ENCODE results near the gene MYO5B. TPM values are rescaled to one million over a fixed set of nuclear protein-coding genes. Genes with fewer than 3 reads are reported as not detected.

MYO5B gene
- total RNA-seq, 1 donor from 2014 or later: 0.07 TPM

DNA sequence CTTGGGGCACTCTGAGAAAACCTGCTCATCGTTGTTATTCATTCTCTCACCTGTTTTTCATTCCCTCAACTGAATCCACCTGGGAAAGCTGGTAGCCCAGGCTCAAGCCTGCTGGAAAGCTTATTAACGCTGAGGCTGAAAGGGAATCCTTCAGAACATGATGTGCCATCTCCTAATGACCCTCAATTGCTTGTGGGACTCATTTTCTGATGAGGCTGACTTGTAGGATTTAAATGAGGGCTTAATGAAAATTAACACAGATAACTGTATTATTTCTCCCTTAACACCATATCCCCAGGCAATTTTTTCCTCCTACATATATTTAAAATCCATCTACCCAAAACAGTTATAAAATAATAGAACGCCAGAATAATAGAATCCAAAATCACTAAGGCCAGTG lies 218.9 kb downstream of the MYO5B start:
- H3K9me3 Mint-ChIP-seq: no peaks in the 10 kb centered on the region
- H3K4me3 Mint-ChIP-seq: no peak overlapping the region
- no peaks in the 10 kb centered on the region for H3K36me3 Mint-ChIP-seq (ENCODE audit: low read depth)
- H3K27ac Mint-ChIP-seq: no peak overlapping the region
- intact Hi-C loops (cut with micrococcal nuclease): no loop called here
- peaks cover 9% of the 10 kb centered on the region for H3K27me3 Mint-ChIP-seq
- H3K4me1 Mint-ChIP-seq: no peaks in the 10 kb centered on the region
- no peak for DNase-seq

- no peaks in the 10 kb centered on the region for H3K4me1 Mint-ChIP-seq
- intact Hi-C loops (cut with micrococcal nuclease): no loop called here
- no peaks in the 10 kb centered on the region for H3K9me3 Mint-ChIP-seq
- peaks cover 6% of the 10 kb centered on the region for H3K27me3 Mint-ChIP-seq
- no peak overlapping the region for H3K27ac Mint-ChIP-seq
- DNase-seq: no peak
- H3K4me3 Mint-ChIP-seq: no peak overlapping the region
- no peaks in the 10 kb centered on the region for H3K36me3 Mint-ChIP-seq (ENCODE audit: low read depth)
These were observed 220.9 kb downstream of the MYO5B start for GRCh38 chr18:49974079-49974478.

- H3K4me1 Mint-ChIP-seq: no peaks in the 10 kb centered on the region
- no peak overlapping the region for H3K4me3 Mint-ChIP-seq
- intact Hi-C loops (cut with micrococcal nuclease): no loop called here
- no peaks in the 10 kb centered on the region for H3K9me3 Mint-ChIP-seq
- DNase-seq: no peak
- H3K27me3 Mint-ChIP-seq: peaks cover 6% of the 10 kb centered on the region
- H3K36me3 Mint-ChIP-seq (ENCODE audit: low read depth): no peaks in the 10 kb centered on the region
- no peak overlapping the region for H3K27ac Mint-ChIP-seq
These were observed 221.4 kb downstream of the MYO5B start for GRCh38 chr18:49973592-49973991.

GRCh38 chr18:49972535-49972934 lies 222.4 kb downstream of the MYO5B start:
- intact Hi-C loops (cut with micrococcal nuclease): no loop called here
- H3K27me3 Mint-ChIP-seq: peaks cover 6% of the 10 kb centered on the region
- no peak overlapping the region for H3K4me3 Mint-ChIP-seq
- H3K27ac Mint-ChIP-seq: no peak overlapping the region
- no peaks in the 10 kb centered on the region for H3K9me3 Mint-ChIP-seq
- no peaks in the 10 kb centered on the region for H3K36me3 Mint-ChIP-seq (ENCODE audit: low read depth)
- DNase-seq: no peak
- H3K4me1 Mint-ChIP-seq: no peaks in the 10 kb centered on the region

DNA sequence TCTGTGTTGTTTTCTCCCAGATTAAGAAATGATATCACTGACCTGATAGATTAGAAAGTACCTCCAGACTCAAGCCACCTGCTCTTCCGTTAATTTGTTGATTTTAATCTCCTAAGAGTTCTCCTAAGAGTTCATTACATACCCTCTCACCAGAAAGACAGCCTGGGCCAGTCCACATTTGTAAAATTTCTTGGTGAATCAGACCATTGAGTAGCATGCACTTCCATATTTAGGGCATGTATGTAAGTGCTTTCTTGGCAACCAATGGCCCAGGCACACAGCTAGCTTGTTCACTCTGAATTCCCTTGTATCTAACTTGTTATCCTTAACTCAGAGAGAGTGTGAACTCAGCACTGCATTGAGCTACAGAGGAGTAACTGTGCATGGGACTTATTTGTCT lies 223.5 kb downstream of the MYO5B start:
- DNase-seq: no peak

GRCh38 chr18:49970319-49970718 lies 224.6 kb downstream of the MYO5B start:
- Mint-ChIP-seq H3K27ac (no peak overlapping the region), H3K36me3 (ENCODE audit: low read depth) (no peaks in the 10 kb centered on the region), H3K27me3 (peaks cover 6% of the 10 kb centered on the region), H3K9me3 (no peaks in the 10 kb centered on the region), H3K4me1 (no peaks in the 10 kb centered on the region), H3K4me3 (no peak overlapping the region)
- no peak for DNase-seq
- intact Hi-C loops (cut with micrococcal nuclease): no loop called here

More for the DNA sequence above, 223.5 kb downstream of the MYO5B start:
- no peaks in the 10 kb centered on the region for H3K9me3 Mint-ChIP-seq
- no peak overlapping the region for H3K4me3 Mint-ChIP-seq
- H3K27me3 Mint-ChIP-seq: peaks cover 8% of the 10 kb centered on the region
- H3K27ac Mint-ChIP-seq: no peak overlapping the region
- no peaks in the 10 kb centered on the region for H3K36me3 Mint-ChIP-seq (ENCODE audit: low read depth)
- no peaks in the 10 kb centered on the region for H3K4me1 Mint-ChIP-seq
- intact Hi-C loops (cut with micrococcal nuclease): no loop called here

DNA sequence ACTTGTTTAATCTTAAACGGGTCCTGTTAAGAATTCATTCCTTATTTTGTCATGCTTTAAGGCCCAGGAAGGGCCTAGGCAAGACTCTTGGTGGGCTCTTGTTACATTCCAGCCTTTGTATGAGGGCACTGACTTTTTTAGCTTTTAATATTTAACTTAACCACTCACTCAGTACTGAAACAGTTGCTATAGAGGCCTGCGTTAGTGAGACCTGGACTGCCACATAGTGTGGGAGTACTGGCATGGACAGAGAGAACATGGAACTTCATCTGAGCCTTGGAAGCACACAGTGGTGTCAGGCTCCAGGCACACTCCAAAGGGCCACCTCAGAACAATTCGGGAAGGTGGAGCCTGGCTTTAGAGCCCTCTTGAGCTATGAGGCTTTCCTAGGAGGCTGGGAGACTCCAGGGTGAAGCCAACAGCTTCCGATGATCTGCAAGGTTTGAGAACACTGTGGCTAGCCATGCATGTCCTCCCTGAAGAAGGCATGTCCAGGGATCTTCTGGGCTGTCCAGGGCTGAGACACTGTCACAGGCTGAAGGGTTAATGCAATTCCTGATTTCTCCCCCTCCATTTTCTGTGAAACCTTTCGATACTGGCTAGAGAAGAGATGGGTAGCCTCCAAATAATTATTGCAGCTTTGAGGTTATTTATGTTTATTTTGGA lies 226.2 kb downstream of the MYO5B start:
- no peaks in the 10 kb centered on the region for H3K4me1 Mint-ChIP-seq
- intact Hi-C loops (cut with micrococcal nuclease): no loop called here
- H3K36me3 Mint-ChIP-seq (ENCODE audit: low read depth): no peaks in the 10 kb centered on the region
- no peak overlapping the region for H3K4me3 Mint-ChIP-seq
- H3K27me3 Mint-ChIP-seq: peaks cover 10% of the 10 kb centered on the region
- H3K9me3 Mint-ChIP-seq: no peaks in the 10 kb centered on the region
- no peak overlapping the region for H3K27ac Mint-ChIP-seq
- no peak for DNase-seq

DNA sequence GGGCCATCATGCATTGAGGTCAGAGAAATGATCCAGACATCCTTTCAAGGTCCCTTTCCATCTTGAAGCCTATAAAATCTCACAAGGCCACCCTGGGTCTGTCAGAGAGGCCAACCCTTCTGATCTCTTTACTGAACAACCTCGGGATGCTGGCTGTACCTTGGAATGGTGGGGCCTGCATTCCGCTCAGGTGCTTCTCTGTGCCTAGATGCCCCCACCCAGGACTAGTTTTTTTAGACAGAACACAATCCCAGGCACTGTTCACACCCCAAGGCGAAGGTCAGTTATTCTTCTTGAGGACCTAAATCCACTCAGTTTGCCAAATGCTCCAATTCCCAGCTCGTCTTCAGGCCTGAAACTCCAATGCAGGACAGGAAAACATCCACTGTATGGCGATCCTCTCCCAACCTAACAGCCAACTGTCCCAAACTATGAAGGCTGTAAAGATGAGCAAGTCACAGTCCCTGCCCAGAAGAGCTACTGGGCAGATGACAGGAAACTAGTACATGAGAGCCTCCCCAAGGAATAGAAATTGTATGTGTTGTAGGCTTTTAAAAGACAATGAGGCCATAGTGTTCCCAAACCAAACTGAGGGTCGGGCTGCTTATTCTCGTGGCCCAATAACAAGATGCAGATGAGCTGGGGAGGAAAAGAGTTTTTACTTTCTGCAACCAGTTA lies 227.2 kb downstream of the MYO5B start:
- intact Hi-C loops (cut with micrococcal nuclease): no loop called here
- no peak overlapping the region for H3K4me3 Mint-ChIP-seq
- no peaks in the 10 kb centered on the region for H3K9me3 Mint-ChIP-seq
- no peak overlapping the region for H3K27ac Mint-ChIP-seq
- peaks cover 11% of the 10 kb centered on the region for H3K27me3 Mint-ChIP-seq
- no peaks in the 10 kb centered on the region for H3K4me1 Mint-ChIP-seq
- DNase-seq: no peak
- no peaks in the 10 kb centered on the region for H3K36me3 Mint-ChIP-seq (ENCODE audit: low read depth)

GRCh38 chr18:49967171-49967570 lies 227.8 kb downstream of the MYO5B start:
- Mint-ChIP-seq H3K4me1 (no peaks in the 10 kb centered on the region), H3K27me3 (peaks cover 12% of the 10 kb centered on the region), H3K27ac (no peak overlapping the region), H3K9me3 (no peaks in the 10 kb centered on the region), H3K36me3 (ENCODE audit: low read depth) (no peaks in the 10 kb centered on the region), H3K4me3 (no peak overlapping the region)
- no peak for DNase-seq
- intact Hi-C loops (cut with micrococcal nuclease): no loop called here

GRCh38 chr18:49966090-49966489 lies 228.9 kb downstream of the MYO5B start:
- H3K27ac Mint-ChIP-seq: no peak overlapping the region
- no peaks in the 10 kb centered on the region for H3K9me3 Mint-ChIP-seq
- peaks cover 10% of the 10 kb centered on the region for H3K27me3 Mint-ChIP-seq
- DNase-seq: no peak
- no peaks in the 10 kb centered on the region for H3K36me3 Mint-ChIP-seq (ENCODE audit: low read depth)
- H3K4me3 Mint-ChIP-seq: no peak overlapping the region
- peaks cover 8% of the 10 kb centered on the region for H3K4me1 Mint-ChIP-seq
- intact Hi-C loops (cut with micrococcal nuclease): no loop called here

DNA sequence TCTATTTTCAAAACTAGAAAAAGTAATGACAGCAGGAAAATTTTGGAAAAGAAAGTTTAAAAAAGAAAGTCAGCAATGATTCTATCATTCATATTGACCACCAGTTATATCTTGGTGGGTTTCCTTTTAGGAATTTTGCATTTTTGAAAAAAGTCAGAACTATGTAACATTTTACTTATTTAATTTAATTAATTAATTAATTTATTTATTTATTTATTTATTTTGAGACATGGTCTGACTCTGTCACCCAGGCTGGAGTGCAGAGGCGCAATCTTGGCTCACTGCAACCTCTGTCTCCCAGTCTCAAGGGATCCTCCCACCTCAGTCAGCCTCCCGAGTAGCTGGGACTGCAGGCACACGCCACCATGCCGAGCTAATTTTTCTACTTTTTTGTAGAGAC lies 231.7 kb downstream of the MYO5B start:
- Mint-ChIP-seq H3K4me1 (peaks cover 19% of the 10 kb centered on the region), H3K27ac (no peak overlapping the region), H3K36me3 (ENCODE audit: low read depth) (no peaks in the 10 kb centered on the region), H3K4me3 (no peak overlapping the region), H3K9me3 (no peaks in the 10 kb centered on the region), H3K27me3 (peaks cover 13% of the 10 kb centered on the region)
- intact Hi-C loops (cut with micrococcal nuclease): no loop called here
- no peak for DNase-seq

GRCh38 chr18:49961271-49961670 lies 233.7 kb downstream of the MYO5B start:
- DNase-seq: peak; percentile 72
- H3K4me1 Mint-ChIP-seq: peaks cover 19% of the 10 kb centered on the region
- H3K27ac Mint-ChIP-seq: no peak overlapping the region
- H3K4me3 Mint-ChIP-seq: peak overlapping the region; percentile 27
- peaks cover 16% of the 10 kb centered on the region for H3K27me3 Mint-ChIP-seq
- intact Hi-C loops (cut with micrococcal nuclease): no loop called here
- no peaks in the 10 kb centered on the region for H3K36me3 Mint-ChIP-seq (ENCODE audit: low read depth)
- H3K9me3 Mint-ChIP-seq: no peaks in the 10 kb centered on the region

- Mint-ChIP-seq H3K36me3 (ENCODE audit: low read depth) (no peaks in the 10 kb centered on the region), H3K4me3 (no peak overlapping the region), H3K27me3 (peaks cover 18% of the 10 kb centered on the region), H3K4me1 (peaks cover 19% of the 10 kb centered on the region), H3K27ac (no peak overlapping the region), H3K9me3 (no peaks in the 10 kb centered on the region)
- intact Hi-C loops (cut with micrococcal nuclease): no loop called here
- no peak for DNase-seq
These were observed 234.6 kb downstream of the MYO5B start for GRCh38 chr18:49960376-49960775.

DNA sequence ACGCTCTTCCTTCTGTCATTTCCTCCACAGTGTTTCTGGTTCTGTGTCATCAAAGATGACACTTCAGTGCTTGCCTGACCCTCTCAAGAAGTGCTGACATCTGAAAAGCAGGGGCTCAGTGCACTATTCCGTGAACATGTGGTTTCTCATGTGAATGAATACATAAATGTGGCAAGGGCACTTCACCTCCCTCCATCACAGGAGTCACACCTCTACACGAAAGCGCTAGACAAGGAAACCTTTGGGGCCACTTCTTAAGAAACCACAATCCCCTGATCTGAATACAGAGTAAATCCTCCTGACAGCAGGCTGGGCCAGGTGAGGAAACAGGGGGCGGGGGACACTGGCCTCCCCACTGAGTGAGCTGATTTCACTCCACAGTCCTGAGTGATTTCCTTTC lies 235.8 kb downstream of the MYO5B start:
- H3K27ac Mint-ChIP-seq: no peak overlapping the region
- DNase-seq: peak; percentile 64

DNA sequence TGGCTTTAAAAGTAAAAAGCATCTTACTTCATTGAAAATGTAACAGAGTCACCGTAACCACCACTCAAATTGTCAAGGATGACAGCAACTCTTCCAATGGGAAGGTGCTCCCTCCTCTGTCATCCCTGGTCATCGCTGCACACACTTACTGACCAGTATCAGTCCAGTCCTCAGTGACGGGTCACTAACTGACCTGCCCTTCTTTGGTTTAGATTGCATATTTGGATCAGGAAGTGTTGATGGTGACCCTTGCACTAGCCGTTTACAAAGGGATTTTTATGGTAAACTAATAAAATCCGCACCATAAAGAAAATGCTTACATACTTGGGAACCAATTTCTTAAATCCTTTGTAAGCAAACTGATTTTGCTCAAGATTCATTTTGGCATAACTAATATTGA lies 239.7 kb downstream of the MYO5B start:
- Mint-ChIP-seq H3K36me3 (ENCODE audit: low read depth) (no peaks in the 10 kb centered on the region), H3K4me3 (no peak overlapping the region), H3K27ac (no peak overlapping the region), H3K27me3 (peaks cover 23% of the 10 kb centered on the region), H3K4me1 (peaks cover 21% of the 10 kb centered on the region), H3K9me3 (no peaks in the 10 kb centered on the region)
- no peak for DNase-seq
- intact Hi-C loops (cut with micrococcal nuclease): no loop called here

More for the DNA sequence above, 235.8 kb downstream of the MYO5B start:
- H3K27me3 Mint-ChIP-seq: peaks cover 17% of the 10 kb centered on the region
- no peaks in the 10 kb centered on the region for H3K36me3 Mint-ChIP-seq (ENCODE audit: low read depth)
- H3K4me3 Mint-ChIP-seq: no peak overlapping the region
- no peaks in the 10 kb centered on the region for H3K9me3 Mint-ChIP-seq
- intact Hi-C loops (cut with micrococcal nuclease): no loop called here
- H3K4me1 Mint-ChIP-seq: peaks cover 19% of the 10 kb centered on the region
